HepG2 (cell line): ENCODE measurements around the gene GPC3. TPM values are rescaled to one million over a fixed set of nuclear protein-coding genes. Genes with fewer than 3 reads are reported as not detected.

Experiments used
- AGO2 ChIP-seq: fragments of 200-400 bp; formaldehyde crosslinking; optimal IDR thresholded peaks from 2 replicates; pipeline ENCODE3; 2017; ENCODE audit warnings: mild to moderate bottlenecking, low read depth, low read length, moderate library complexity
- CEBPG ChIP-seq: IDR thresholded peaks from 2 replicates; pipeline ENCODE4 v1.6.1; 2016
- FIP1L1 ChIP-seq: fragments of 200-400 bp; formaldehyde crosslinking; IDR thresholded peaks from 2 replicates; pipeline ENCODE4 v1.6.1; 2018; ENCODE audit warnings: low read depth, mild to moderate bottlenecking, low read length, moderate library complexity, borderline replicate concordance; ENCODE audit not compliant: insufficient read depth
- FOXC1 ChIP-seq: sonication (generic); formaldehyde crosslinking; IDR thresholded peaks from 2 replicates; pipeline ENCODE4 v1.8.0; 2022; ENCODE audit warnings: mild to moderate bottlenecking, missing genetic modification reagents, borderline replicate concordance
- GABPA ChIP-seq, 2 experiments: IDR thresholded peaks; 2 replicates each; pipeline ENCODE4 v1.6.1; 2011 to 2016; ENCODE audit warnings: low read depth in 2 of 2, low read length in 1 of 2, missing biosample characterization in 1 of 2, missing genetic modification characterization in 1 of 2
- HOXA5 ChIP-seq: sonication (generic); formaldehyde crosslinking; IDR thresholded peaks from 2 replicates; pipeline ENCODE4 v1.4.0; 2020; ENCODE audit warnings: missing genetic modification reagents
- MIER3 ChIP-seq: IDR thresholded peaks from 2 replicates; pipeline ENCODE4 v1.6.1; 2016; ENCODE audit warnings: missing compliant biosample characterization, borderline replicate concordance
- POLR2G ChIP-seq: fragments of 200-400 bp; formaldehyde crosslinking; IDR thresholded peaks from 2 replicates; pipeline ENCODE4 v1.6.1; 2018; ENCODE audit warnings: mild to moderate bottlenecking, low read depth, low read length, moderate library complexity
- PTBP1 ChIP-seq: fragments of 200-400 bp; formaldehyde crosslinking; IDR thresholded peaks from 2 replicates; pipeline ENCODE4 v1.6.1; 2018; ENCODE audit warnings: low read length, low read depth; ENCODE audit not compliant: poor library complexity, severe bottlenecking
- SALL1 ChIP-seq: sonication (generic); formaldehyde crosslinking; IDR thresholded peaks from 2 replicates; pipeline ENCODE4 v1.8.0; 2022; ENCODE audit warnings: mild to moderate bottlenecking, missing genetic modification reagents
- SOX13 ChIP-seq, 3 experiments: fragments of 450-650 bp in 1 of 3; sonication (generic) in 1 of 3; formaldehyde crosslinking in 1 of 3; IDR thresholded peaks in 2 of 3; conservative IDR thresholded peaks in 1 of 3; 2 replicates each; pipeline versions ENCODE4 v1.5.0 to v1.6.1; 2016 to 2020; ENCODE audit warnings: antibody characterized with exemption in 1 of 3, mild to moderate bottlenecking in 1 of 3, missing compliant biosample characterization in 1 of 3, missing genetic modification reagents in 1 of 3, moderate library complexity in 1 of 3
- ZNF160 ChIP-seq: sonication (generic); formaldehyde crosslinking; IDR thresholded peaks from 2 replicates; pipeline ENCODE4 v1.8.0; 2022; ENCODE audit warnings: mild to moderate bottlenecking, inconsistent platforms, missing genetic modification reagents
- ZNF33A ChIP-seq: sonication (generic); formaldehyde crosslinking; IDR thresholded peaks from 2 replicates; pipeline ENCODE4 v1.5.1; 2020; ENCODE audit warnings: missing genetic modification reagents, mild to moderate bottlenecking, moderate library complexity, borderline replicate concordance
- ZNF552 ChIP-seq: sonication (generic); formaldehyde crosslinking; IDR thresholded peaks from 2 replicates; pipeline ENCODE4 v1.9.0; 2022; ENCODE audit warnings: missing genetic modification reagents, mild to moderate bottlenecking, borderline replicate concordance
- ZNF746 ChIP-seq: sonication (generic); formaldehyde crosslinking; IDR thresholded peaks from 2 replicates; pipeline ENCODE4 v1.8.0; 2022; ENCODE audit warnings: mild to moderate bottlenecking, missing genetic modification reagents
- ZNF747 ChIP-seq: sonication (generic); formaldehyde crosslinking; IDR thresholded peaks from 2 replicates; pipeline ENCODE4 v1.8.1; 2023; ENCODE audit warnings: missing genetic modification reagents, mild to moderate bottlenecking, borderline replicate concordance
- polyA plus RNA-seq, 8 experiments: library from polyadenylated mRNA; depleted of rRNA in 3 of 8; stranded (reverse) in 7 of 8; unstranded in 1 of 8; fragments of >200 nt; fragmentation: Illumina TruSeq in 4 of 8; extraction: Trizol in 4 of 8; gene quantifications; 2 replicates each; pipeline versions ENCODE4 v1.2.1 to v1.2.3, GENCODE V29; 2011 to 2016; ENCODE audit warnings: low read depth in 4 of 8, missing spikeins in 1 of 8, mixed read lengths in 1 of 8; ENCODE audit not compliant: insufficient read depth in 1 of 8
- total RNA-seq, 5 experiments: library from RNA; depleted of rRNA; stranded (reverse); fragments of >200 nt; fragmentation: Illumina TruSeq; extraction: Trizol; gene quantifications; 2 replicates each; pipeline ENCODE4 v1.2.3, GENCODE V29; 2016; ENCODE audit warnings: low read depth in 1 of 5
- TF ChIP-seq, protein P1 (sequence below): sonication (generic); formaldehyde crosslinking; IDR thresholded peaks from 2 replicates; pipeline ENCODE4 v1.9.0; 2022; ENCODE audit warnings: missing genetic modification reagents, mild to moderate bottlenecking, borderline replicate concordance
- TF ChIP-seq, protein P2 (sequence below): sonication (generic); formaldehyde crosslinking; IDR thresholded peaks from 2 replicates; pipeline ENCODE4 v1.4.0; 2020; ENCODE audit warnings: missing genetic modification reagents, borderline replicate concordance
- TF ChIP-seq, protein P3 (sequence below): sonication (generic); formaldehyde crosslinking; conservative IDR thresholded peaks from 2 replicates; pipeline ENCODE4 v1.8.0; 2022; ENCODE audit warnings: mild to moderate bottlenecking, moderate library complexity, missing genetic modification reagents

The GPC3 gene
- total and polyA plus RNA-seq, 2 of the 13 experiments (the other 11 are each of a cell fraction or from before 2014, with no cell fraction given): 1,799 to 3,263 TPM

DNA sequence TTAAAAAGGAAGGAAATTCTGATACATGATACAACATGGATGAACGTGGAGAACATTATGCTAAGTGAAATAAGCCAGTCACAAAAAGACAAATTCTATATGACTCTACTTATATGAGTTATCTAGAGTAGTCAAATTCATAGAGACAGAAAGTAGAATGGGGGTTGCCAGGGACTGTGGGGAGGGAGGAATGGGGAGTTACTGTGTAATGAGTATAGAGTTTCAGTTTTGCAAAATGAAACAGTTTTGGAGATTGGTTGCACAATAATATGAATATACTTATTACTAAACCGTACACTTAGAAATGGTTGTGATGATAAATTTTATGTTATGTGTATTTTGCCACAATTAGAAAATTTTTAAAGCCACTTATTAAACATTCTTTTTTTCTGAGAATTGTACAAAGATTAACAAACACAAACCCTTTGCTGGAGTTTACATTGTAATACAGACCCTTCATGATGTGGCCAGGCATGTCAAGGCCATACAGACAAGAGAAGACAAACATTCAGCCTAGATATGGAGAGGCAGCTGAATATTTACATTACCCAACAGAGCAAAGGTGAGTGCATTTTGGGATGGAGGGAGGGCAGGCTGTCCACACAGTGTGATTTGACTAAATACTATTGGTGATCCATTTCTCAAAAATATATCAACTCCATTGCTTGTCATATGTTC, 21.2 kb upstream of the GPC3 start (continued):
- TF ChIP-seq SOX13 (IDR thresholded peaks at IDR 0.05): 0 out of 2 replicates have a peak, but pooled peaks have one; percentile 43
- peak in 1 of 2 experiments; percentile 81; a peak in 2 of 4 replicates for TF ChIP-seq SOX13 (CRISPR knock-in tag; conservative IDR thresholded peaks at IDR 0.05 in 1 of 2, IDR thresholded peaks at IDR 0.05 in 1 of 2)
- TF ChIP-seq HOXA5 (CRISPR knock-in tag): no peak
- TF ChIP-seq FOXC1 (CRISPR knock-in tag): no peak
- no peak for TF ChIP-seq GABPA (IDR thresholded peaks at IDR 0.05; ENCODE audit: low read depth, low read length)
- TF ChIP-seq GABPA (CRISPR knock-in tag; IDR thresholded peaks at IDR 0.05; ENCODE audit: low read depth): 0 out of 2 replicates have a peak, but pooled peaks have one; percentile 13
- TF ChIP-seq AGO2: no peak
- no peak for TF ChIP-seq ZNF747 (CRISPR knock-in tag)
- peak; percentile 90 for TF ChIP-seq SALL1 (CRISPR knock-in tag)
- no peak for TF ChIP-seq FIP1L1
- TF ChIP-seq, protein P1, sequence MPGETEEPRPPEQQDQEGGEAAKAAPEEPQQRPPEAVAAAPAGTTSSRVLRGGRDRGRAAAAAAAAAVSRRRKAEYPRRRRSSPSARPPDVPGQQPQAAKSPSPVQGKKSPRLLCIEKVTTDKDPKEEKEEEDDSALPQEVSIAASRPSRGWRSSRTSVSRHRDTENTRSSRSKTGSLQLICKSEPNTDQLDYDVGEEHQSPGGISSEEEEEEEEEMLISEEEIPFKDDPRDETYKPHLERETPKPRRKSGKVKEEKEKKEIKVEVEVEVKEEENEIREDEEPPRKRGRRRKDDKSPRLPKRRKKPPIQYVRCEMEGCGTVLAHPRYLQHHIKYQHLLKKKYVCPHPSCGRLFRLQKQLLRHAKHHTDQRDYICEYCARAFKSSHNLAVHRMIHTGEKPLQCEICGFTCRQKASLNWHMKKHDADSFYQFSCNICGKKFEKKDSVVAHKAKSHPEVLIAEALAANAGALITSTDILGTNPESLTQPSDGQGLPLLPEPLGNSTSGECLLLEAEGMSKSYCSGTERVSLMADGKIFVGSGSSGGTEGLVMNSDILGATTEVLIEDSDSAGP: no peak
- TF ChIP-seq, protein P2, sequence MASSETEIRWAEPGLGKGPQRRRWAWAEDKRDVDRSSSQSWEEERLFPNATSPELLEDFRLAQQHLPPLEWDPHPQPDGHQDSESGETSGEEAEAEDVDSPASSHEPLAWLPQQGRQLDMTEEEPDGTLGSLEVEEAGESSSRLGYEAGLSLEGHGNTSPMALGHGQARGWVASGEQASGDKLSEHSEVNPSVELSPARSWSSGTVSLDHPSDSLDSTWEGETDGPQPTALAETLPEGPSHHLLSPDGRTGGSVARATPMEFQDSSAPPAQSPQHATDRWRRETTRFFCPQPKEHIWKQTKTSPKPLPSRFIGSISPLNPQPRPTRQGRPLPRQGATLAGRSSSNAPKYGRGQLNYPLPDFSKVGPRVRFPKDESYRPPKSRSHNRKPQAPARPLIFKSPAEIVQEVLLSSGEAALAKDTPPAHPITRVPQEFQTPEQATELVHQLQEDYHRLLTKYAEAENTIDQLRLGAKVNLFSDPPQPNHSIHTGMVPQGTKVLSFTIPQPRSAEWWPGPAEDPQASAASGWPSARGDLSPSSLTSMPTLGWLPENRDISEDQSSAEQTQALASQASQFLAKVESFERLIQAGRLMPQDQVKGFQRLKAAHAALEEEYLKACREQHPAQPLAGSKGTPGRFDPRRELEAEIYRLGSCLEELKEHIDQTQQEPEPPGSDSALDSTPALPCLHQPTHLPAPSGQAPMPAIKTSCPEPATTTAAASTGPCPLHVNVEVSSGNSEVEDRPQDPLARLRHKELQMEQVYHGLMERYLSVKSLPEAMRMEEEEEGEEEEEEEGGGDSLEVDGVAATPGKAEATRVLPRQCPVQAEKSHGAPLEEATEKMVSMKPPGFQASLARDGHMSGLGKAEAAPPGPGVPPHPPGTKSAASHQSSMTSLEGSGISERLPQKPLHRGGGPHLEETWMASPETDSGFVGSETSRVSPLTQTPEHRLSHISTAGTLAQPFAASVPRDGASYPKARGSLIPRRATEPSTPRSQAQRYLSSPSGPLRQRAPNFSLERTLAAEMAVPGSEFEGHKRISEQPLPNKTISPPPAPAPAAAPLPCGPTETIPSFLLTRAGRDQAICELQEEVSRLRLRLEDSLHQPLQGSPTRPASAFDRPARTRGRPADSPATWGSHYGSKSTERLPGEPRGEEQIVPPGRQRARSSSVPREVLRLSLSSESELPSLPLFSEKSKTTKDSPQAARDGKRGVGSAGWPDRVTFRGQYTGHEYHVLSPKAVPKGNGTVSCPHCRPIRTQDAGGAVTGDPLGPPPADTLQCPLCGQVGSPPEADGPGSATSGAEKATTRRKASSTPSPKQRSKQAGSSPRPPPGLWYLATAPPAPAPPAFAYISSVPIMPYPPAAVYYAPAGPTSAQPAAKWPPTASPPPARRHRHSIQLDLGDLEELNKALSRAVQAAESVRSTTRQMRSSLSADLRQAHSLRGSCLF: no peak
- TF ChIP-seq ZNF746 (CRISPR knock-in tag): peak; percentile 74
- TF ChIP-seq ZNF160 (CRISPR knock-in tag): no peak
- TF ChIP-seq ZNF33A (CRISPR knock-in tag): no peak
- no peak for TF ChIP-seq POLR2G
- peak; percentile 76 for TF ChIP-seq CEBPG (CRISPR knock-in tag)
- no peak for TF ChIP-seq ZNF552 (CRISPR knock-in tag)
- TF ChIP-seq MIER3 (CRISPR knock-in tag): peak; percentile 26; the same call in 1 of the 2 replicates
- no peak for TF ChIP-seq PTBP1
- TF ChIP-seq, protein P3, sequence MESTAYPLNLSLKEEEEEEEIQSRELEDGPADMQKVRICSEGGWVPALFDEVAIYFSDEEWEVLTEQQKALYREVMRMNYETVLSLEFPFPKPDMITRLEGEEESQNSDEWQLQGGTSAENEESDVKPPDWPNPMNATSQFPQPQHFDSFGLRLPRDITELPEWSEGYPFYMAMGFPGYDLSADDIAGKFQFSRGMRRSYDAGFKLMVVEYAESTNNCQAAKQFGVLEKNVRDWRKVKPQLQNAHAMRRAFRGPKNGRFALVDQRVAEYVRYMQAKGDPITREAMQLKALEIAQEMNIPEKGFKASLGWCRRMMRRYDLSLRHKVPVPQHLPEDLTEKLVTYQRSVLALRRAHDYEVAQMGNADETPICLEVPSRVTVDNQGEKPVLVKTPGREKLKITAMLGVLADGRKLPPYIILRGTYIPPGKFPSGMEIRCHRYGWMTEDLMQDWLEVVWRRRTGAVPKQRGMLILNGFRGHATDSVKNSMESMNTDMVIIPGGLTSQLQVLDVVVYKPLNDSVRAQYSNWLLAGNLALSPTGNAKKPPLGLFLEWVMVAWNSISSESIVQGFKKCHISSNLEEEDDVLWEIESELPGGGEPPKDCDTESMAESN (CRISPR knock-in tag): no peak
